Measurements from ENCODE around the gene MYL6B. TPM values are rescaled to one million over a fixed set of nuclear protein-coding genes. Genes with fewer than 3 reads are reported as not detected.

Gene MYL6B
- 192 and 196 TPM in 2 replicates for total RNA-seq (2014; rRNA removed; shearing (Covaris generic))

GRCh38 chr12:56152132-56152755, at the start of gene MYL6B:
MYL6B (plus strand) TSS chr12:56152587; CDS start chr12:56153919, 1,332 bp downstream.

GRCh38 chr12:56104109-56104814, 48.1 kb upstream of the MYL6B start, which contains the start of gene PA2G4:
PA2G4 (plus strand) TSS chr12:56104559; CDS start chr12:56104738, 179 bp downstream.

DNA sequence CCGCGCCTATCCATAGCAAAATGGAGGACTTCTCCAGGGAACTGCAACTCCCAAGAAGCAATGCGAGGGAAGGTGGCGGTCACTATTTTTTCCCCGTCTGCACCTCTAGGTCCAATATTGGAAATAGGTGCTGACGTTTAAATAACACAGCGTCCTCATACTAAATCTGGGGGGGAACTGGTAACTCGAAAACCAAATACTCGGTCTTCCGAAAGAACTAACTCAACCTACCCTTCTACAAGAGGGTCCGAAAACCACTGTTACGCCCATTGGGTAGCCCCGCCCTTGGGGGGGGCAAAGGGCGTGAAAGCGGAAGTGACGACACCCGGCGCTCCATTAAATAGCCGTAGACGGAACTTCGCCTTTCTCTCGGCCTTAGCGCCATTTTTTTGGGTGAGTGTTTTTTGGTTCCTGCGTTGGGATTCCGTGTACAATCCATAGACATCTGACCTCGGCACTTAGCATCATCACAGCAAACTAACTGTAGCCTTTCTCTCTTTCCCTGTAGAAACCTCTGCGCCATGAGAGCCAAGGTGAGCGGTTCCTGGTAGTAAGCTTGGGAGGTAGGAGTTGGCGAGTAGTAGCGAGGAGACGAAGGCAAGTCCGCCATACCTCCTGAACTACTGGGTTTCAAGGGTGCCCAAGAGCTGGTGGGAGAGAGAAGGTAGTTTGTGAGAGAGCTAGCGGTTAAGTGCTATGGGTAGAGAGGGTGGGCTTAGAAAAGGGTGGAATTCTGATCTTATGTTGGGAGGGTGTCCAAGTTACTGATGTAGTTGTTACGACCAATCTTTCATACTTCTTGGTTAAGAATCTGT, 35.9 kb upstream of the MYL6B start, which contains the start of gene RPL41:
RPL41 (plus strand) TSS at position 367 of the 815 bp plus-strand sequence.

DNA sequence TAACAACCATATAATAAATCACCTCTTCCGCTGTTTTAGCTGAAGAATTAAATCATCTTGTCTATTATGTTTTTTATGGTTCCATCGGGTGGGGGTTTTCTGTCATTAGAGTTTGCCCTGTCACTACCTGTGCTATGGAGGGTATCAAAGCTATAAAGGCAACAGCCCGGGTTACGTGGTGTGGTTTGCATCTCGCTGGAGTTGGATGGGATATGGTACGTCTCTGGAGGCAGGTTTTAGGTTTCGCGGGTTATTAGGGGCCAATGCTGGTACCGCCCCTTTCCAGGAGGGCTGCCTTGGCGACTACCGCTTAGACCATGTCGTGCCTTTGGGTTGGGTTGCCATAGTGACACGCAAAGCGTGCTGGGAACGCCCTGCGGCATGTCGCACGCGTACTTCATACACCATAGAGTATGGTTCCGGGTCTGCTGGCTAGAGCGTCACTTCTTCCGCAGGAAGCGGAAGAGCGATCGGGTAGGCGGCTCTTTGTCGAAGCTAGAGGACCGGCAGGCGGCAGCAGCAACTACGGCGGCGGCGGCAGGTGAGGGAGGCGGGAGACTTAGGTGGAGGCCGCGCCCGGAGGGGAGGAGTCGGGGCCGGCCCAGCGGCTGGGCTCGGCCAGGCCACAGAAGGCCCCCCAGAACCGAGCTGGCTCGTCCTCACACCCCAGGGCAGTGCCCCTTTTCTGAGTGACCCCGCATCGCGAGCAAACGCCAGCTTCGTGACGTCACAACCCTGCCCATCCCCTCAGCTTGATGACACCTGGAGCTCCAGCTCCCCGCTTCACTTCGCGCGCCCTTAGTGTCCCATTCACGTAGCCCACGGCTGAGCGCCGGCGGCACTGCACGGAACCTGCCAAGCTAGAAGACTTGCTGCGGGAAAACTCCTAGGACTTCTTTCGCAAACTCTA, 34.4 kb upstream of the MYL6B start, which contains the start of gene ZC3H10:
ZC3H10 (plus strand) TSS at position 489 of the 910 bp plus-strand sequence. CDS start 2,297 bp downstream, outside the sequence.

DNA sequence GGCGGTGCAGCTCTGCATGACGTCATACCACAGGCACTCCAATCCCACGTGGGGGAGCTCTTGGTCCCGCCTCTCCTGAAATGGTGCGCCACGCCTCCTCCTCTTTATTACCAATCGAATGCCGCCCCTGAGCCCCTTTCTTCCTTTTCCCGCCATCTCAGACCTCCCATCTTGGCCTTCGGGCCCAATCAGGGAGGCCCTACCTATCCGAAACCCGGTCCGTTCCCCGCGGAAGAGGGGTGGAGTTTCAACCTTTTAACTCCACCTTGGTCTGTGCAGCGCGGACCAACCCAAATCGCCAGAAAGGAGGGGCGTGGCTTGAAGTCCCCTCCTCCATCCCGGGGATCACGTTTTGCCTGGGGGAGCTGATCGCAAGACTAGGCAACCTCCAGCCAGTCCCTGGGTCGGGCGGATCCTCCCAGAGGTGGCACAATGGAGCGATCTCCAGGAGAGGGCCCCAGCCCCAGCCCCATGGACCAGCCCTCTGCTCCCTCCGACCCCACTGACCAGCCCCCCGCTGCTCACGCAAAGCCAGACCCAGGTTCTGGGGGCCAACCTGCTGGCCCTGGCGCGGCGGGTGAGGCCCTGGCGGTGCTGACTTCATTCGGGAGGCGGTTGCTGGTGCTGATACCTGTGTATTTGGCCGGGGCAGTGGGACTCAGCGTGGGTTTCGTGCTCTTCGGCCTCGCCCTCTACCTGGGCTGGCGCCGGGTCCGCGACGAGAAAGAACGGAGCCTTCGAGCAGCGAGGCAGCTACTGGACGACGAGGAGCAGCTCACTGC, 24.3 kb upstream of the MYL6B start, which contains the start of gene ESYT1:
ESYT1 (plus strand) TSS at position 380 of the 782 bp plus-strand sequence; CDS start at position 433, 53 bp downstream.

GRCh38 chr12:56158029-56158925, 5.9 kb downstream of the MYL6B start, which contains the start of gene MYL6:
MYL6 (plus strand) TSS chr12:56158359; CDS start chr12:56158402, 43 bp downstream.

DNA sequence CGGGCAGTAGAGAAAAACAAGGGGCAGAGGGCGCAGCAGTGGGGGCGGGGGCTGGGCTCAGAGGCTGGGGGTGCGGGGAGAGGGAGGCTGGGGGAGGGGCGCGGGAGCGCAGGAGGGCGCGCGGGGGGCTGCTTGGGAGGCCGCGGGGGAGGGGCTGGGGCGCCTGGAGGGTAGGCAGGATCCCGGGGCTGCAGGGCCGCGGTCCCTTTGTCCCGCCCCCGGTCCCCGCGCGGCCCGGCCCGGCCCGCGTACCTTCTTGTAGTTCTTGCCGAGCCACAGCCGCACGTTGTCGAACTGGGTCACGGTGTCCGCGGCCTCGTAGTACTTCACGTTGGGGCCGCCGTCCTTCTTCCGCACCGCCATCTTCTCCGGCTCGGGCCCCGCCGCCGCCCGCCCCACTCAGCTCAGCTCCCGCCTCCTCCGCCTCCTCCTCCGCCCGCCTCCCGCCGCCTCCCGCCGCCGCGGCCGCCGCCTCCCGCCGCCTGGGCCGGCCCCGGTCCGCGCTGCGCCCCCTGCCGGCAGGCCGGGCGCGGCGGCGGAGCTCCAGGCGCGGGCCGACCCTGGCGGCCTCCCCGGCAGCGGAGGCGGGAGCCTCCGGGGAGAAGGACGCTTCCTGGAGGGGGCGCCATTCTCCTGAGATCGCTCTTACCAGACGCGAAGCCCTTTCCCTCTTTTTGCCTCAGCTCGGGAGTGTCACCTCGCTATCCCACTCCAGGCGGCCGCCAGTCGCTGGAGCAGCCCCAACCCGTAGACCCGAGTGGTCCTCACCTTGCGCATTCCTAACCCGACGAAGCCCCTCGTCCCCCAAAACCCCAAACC, 36.9 kb downstream of the MYL6B start, which contains the start of gene SMARCC2:
SMARCC2 (minus strand) TSS at position 385 of the 819 bp plus-strand sequence; CDS start at position 363, 22 bp downstream.

Other genes with a start within 250 kb of the MYL6B start
- gene PYM1, start 224.7 kb upstream of the MYL6B start, total RNA-seq (2014; rRNA removed; shearing (Covaris generic)) = 42.0 and 55.8 TPM in 2 replicates
- 29.5 and 33.4 TPM in 2 replicates for gene DGKA, start 221.4 kb upstream of the MYL6B start, total RNA-seq (2014; rRNA removed; shearing (Covaris generic))
- gene PMEL, start 186.5 kb upstream of the MYL6B start, total RNA-seq (2014; rRNA removed; shearing (Covaris generic)) = 1.0 and 1.5 TPM in 2 replicates
- 98.9 and 102 TPM in 2 replicates for gene CDK2, start 185.8 kb upstream of the MYL6B start, total RNA-seq (2014; rRNA removed; shearing (Covaris generic))
- gene RAB5B, start 178.5 kb upstream of the MYL6B start, total RNA-seq (2014; rRNA removed; shearing (Covaris generic)) = 27.6 and 29.7 TPM in 2 replicates
- gene SUOX, start 155.3 kb upstream of the MYL6B start, total RNA-seq (2014; rRNA removed; shearing (Covaris generic)) = 12.9 and 14.9 TPM in 2 replicates
- gene IKZF4, start 131.5 kb upstream of the MYL6B start, total RNA-seq (2014; rRNA removed; shearing (Covaris generic)) = 1.7 and 1.8 TPM in 2 replicates
- 184 and 199 TPM in 2 replicates for gene RPS26, start 110.7 kb upstream of the MYL6B start, total RNA-seq (2014; rRNA removed; shearing (Covaris generic))
- gene ERBB3, start 72.4 kb upstream of the MYL6B start, total RNA-seq (2014; rRNA removed; shearing (Covaris generic)) = 156 and 173 TPM in 2 replicates
- 478 and 571 TPM in 2 replicates for gene PA2G4, start 48.0 kb upstream of the MYL6B start, total RNA-seq (2014; rRNA removed; shearing (Covaris generic))
- 7,110 and 8,345 TPM in 2 replicates for gene RPL41, start 36.0 kb upstream of the MYL6B start, total RNA-seq (2014; rRNA removed; shearing (Covaris generic))
- 6.1 and 7.4 TPM in 2 replicates for gene ZC3H10, start 34.3 kb upstream of the MYL6B start, total RNA-seq (2014; rRNA removed; shearing (Covaris generic))
- gene ESYT1, start 24.3 kb upstream of the MYL6B start, total RNA-seq (2014; rRNA removed; shearing (Covaris generic)) = 122 and 134 TPM in 2 replicates
- 1,070 and 1,254 TPM in 2 replicates for gene MYL6, start 5.8 kb downstream of the MYL6B start, total RNA-seq (2014; rRNA removed; shearing (Covaris generic))
- 44.2 and 50.5 TPM in 2 replicates for gene SMARCC2, start 36.9 kb downstream of the MYL6B start, total RNA-seq (2014; rRNA removed; shearing (Covaris generic))
- gene RNF41, start 69.3 kb downstream of the MYL6B start, total RNA-seq (2014; rRNA removed; shearing (Covaris generic)) = 115 and 119 TPM in 2 replicates
- 58.5 and 66.1 TPM in 2 replicates for gene NABP2, start 71.8 kb downstream of the MYL6B start, total RNA-seq (2014; rRNA removed; shearing (Covaris generic))
- not detected in 2 replicates for gene SLC39A5, start 77.5 kb downstream of the MYL6B start, total RNA-seq (2014; rRNA removed; shearing (Covaris generic))
- 15.9 and 16.3 TPM in 2 replicates for gene ANKRD52, start 105.8 kb downstream of the MYL6B start, total RNA-seq (2014; rRNA removed; shearing (Covaris generic))
- gene COQ10A, start 114.4 kb downstream of the MYL6B start, total RNA-seq (2014; rRNA removed; shearing (Covaris generic)) = 21.2 and 23.2 TPM in 2 replicates
- gene CS, start 147.7 kb downstream of the MYL6B start, total RNA-seq (2014; rRNA removed; shearing (Covaris generic)) = 115 and 119 TPM in 2 replicates
- 154 and 163 TPM in 2 replicates for gene CNPY2, start 163.4 kb downstream of the MYL6B start, total RNA-seq (2014; rRNA removed; shearing (Covaris generic))
- gene PAN2, start 181.4 kb downstream of the MYL6B start, total RNA-seq (2014; rRNA removed; shearing (Covaris generic)) = 38.7 and 58.8 TPM in 2 replicates
- gene IL23A, start 186.3 kb downstream of the MYL6B start, total RNA-seq (2014; rRNA removed; shearing (Covaris generic)) = 0.21 and 0.23 TPM in 2 replicates
- gene STAT2, start 207.5 kb downstream of the MYL6B start, total RNA-seq (2014; rRNA removed; shearing (Covaris generic)) = 33.0 and 33.2 TPM in 2 replicates
- not detected in 2 replicates for gene APOF, start 210.3 kb downstream of the MYL6B start, total RNA-seq (2014; rRNA removed; shearing (Covaris generic))